LNCAP (cell line): ENCODE results near the gene ZC3H12C.

Experiments
- TF ChIP-seq, protein P1 (sequence below): fragments of 450-650 bp; IDR thresholded peaks from 2 replicates; pipeline ENCODE4 v1.5.1; 2017; ENCODE audit warnings: mild to moderate bottlenecking

The ZC3H12C gene

DNA sequence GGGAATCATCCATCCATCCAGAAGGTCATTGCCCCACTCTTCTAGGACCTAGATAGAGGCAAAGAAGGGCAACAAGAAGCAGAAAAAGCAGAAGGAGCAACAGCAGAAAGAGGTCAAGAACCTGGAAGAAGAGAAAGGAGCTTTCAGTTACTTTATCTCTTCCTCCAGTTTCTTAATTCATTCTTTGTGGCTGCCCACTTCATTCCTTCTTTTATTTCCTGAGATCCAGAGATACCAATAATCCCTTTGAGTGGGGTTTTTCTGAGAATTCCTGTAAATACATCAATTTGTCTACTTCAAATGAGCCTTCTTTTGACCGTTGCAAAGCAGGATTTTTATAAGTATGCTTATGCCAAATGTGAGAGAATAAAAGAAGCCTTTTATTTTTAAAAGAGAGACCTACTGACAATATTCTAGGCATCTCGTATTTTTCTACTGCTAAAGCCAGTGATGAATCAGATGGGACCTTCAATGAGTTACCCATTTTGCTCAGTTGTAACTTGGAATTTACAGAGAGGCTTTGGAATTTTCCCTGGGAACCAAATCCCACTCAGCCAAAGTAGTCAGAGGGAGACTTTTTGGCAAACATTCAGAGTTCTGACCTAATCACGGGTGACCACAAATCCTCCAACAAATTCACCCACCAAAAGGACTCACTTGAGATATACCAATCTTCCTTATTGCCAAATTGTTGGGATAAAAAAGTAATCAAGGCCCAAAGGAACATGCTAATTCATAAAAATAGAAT is 54.9 kb downstream of the ZC3H12C start:
- TF ChIP-seq, protein P1, sequence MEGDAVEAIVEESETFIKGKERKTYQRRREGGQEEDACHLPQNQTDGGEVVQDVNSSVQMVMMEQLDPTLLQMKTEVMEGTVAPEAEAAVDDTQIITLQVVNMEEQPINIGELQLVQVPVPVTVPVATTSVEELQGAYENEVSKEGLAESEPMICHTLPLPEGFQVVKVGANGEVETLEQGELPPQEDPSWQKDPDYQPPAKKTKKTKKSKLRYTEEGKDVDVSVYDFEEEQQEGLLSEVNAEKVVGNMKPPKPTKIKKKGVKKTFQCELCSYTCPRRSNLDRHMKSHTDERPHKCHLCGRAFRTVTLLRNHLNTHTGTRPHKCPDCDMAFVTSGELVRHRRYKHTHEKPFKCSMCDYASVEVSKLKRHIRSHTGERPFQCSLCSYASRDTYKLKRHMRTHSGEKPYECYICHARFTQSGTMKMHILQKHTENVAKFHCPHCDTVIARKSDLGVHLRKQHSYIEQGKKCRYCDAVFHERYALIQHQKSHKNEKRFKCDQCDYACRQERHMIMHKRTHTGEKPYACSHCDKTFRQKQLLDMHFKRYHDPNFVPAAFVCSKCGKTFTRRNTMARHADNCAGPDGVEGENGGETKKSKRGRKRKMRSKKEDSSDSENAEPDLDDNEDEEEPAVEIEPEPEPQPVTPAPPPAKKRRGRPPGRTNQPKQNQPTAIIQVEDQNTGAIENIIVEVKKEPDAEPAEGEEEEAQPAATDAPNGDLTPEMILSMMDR, result no peak

DNA sequence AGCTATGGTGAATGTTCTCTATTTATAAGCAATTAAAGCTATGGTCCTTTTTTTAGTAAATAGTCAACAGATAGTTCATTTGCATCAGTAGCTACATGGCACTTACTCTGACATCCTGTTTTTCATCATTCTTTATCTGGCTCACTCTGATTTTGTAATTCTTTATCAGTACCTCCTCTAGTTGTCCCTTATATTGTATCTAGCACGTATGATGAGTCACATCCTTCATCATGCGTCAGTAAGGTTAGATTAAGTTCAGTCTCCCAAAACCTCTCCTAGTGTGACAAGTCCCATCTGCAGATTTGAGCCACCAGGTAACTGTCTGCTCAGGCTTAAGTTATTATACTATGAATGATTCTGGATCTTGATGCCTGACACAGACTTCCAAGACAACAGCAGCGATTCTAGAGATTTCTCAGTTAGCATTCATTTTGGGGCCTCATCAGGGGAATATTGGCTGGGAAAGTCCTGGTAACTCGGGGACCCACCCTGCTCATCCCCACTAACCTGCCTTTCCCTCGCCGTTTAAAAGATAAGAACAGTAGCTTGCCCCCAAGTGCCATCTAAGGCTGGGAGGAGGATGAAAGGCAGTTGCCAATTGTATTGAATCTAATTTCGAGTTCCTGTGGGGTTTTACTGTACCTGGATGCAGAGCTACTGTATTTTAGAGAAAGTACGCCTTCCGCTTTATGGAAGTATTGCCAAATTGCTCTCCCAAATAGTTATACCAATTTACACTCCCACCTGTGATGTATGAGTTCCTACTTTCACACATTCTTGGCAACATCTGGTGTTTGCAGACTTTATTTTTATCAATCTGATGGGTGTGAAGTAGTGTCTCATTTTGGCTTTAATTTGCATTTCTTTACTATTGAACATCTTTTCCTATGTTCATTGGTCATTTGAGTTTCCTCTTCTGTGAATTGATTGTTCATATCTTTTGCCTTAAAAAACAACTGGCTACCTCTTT is 55.9 kb downstream of the ZC3H12C start:
- TF ChIP-seq, protein P1, result no peak

DNA sequence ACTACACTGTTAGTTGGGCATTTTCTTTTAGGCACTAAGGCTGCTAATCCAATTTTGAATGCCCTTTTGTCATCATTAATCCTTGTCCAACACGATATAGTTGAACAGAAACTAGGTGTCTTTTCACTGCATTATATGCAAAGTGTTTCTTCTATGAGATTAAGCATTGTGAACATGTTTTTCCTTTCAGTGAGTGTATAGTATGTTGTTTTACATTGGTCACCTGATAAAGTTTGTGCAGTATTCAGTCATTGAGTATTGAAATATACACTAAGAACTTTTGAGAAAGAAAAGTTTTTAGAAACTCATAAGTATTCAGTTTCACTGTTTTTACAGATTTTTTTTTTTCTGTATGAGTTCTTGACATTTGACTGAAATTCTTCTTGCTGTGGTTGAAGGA is 59.0 kb downstream of the ZC3H12C start:
- TF ChIP-seq, protein P1, result no peak

DNA sequence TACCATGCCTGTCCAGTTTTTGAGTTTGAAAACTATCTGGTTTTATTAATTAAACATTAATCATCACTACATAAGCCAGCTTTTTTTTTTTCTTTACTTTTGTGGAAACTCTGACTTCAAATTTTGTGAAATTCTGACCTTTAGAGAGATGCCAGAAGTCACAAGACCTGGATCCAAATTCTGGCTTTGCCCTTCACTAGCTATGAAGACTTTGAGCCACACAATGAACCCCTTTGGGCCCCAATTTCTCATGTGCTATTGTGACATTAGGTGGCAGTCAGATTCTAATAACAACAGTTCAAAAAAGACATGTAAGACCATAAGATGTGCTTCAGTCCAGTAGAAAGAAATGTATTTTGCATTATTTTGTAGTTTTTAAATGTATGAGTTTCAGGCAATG is 60.3 kb downstream of the ZC3H12C start:
- TF ChIP-seq, protein P1, result no peak

DNA sequence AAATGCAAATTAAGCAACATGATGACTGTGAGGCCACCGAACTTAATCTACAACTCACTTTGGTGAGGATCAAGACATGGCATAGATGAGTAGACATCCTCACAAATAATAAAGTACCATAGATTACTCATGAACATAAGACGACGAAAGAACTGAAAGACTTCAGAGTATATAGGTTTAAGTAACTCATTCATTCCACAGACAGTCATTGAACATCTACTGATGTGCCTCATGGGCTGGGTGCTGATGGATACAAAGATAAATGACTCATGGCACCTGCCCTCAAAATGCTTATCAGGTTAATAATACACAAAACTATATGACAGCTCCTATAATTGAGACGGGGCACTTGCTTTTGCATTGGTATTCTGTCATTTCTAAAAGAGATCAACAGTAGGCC is 63.3 kb downstream of the ZC3H12C start:
- TF ChIP-seq, protein P1, result no peak

DNA sequence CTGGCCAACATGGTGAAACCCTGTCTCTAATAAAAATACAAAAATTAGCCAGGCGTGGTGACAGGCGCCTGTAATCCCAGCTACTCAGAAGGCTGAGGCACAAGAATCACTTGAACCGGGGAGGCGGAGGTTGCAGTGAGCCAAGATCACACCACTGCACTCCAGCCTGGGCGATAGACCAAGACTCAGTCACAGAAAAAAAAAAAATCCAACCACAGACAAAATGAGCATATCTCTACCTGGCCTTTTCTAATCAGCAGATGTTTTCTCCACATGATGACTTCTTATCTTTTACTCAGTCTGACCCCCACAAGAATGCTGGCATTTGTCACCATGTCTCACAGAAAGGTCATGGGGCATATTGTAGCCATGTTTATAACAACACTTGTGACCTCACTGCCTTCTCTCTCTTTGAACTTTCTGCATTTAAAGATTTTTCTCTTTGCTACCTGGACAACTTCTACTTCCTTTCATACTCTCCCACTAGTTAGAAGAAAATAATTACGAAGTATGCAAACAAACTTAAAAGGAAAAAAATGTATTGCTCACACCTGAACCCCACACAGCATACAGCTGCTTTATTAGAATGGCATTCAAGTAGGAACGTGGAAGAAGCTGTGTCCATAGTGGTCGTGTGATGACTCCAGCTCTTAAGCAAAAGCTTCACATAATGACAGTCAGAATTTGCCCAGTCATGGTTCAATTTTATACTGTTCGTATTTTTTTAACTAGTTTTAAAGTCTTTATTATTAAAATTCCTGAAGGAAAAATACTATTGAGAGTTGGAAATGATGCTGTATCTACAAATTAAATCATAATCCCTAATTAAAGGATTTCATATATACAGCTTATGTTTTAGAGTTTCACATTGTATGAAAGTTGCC is 65.4 kb downstream of the ZC3H12C start:
- TF ChIP-seq, protein P1, result no peak

DNA sequence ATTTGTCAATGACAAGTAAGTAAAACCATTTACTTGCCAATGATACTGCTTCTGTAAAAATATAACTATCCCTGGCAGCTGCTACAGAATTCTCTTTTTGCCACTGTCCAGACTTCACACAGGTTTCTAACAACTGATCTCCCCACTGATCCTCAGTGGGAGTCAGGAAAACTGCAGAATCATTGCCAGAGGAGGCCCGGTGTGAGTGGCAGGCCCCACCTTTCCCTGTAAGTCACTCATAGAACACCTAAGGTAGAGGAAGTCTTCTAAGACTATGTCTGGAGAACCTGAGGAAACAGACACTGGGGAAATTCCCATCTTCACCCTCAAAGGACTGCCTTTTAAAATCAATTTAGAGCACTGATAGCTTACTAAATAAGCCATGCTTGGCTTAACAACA is 66.3 kb downstream of the ZC3H12C start:
- TF ChIP-seq, protein P1, result no peak
